Hepatocyte (in vitro differentiated cells): Measurements from ENCODE around the gene AUTS2.

Experiments
- EZH2 ChIP-seq: fragments of 200-600 bp; sonication (generic); IDR thresholded peaks from 2 replicates; pipeline ENCODE4 v1.6.1; 2016; ENCODE audit warnings: antibody characterized with exemption, mild to moderate bottlenecking, borderline replicate concordance
- EZH2phosphoT487 ChIP-seq: fragments of 200-600 bp; sonication (generic); IDR thresholded peaks from one replicate; pipeline ENCODE4 v1.6.1; 2018; ENCODE audit warnings: antibody characterized with exemption, mild to moderate bottlenecking, low read depth, moderate library complexity; ENCODE audit not compliant: unreplicated experiment, severe bottlenecking
- TF ChIP-seq, protein P1 (sequence below): fragments of 200-600 bp; sonication (generic); IDR thresholded peaks from 2 replicates; pipeline ENCODE4 v1.5.1; 2016; ENCODE audit warnings: antibody characterized with exemption, mild to moderate bottlenecking; ENCODE audit not compliant: poor library complexity

DNA sequence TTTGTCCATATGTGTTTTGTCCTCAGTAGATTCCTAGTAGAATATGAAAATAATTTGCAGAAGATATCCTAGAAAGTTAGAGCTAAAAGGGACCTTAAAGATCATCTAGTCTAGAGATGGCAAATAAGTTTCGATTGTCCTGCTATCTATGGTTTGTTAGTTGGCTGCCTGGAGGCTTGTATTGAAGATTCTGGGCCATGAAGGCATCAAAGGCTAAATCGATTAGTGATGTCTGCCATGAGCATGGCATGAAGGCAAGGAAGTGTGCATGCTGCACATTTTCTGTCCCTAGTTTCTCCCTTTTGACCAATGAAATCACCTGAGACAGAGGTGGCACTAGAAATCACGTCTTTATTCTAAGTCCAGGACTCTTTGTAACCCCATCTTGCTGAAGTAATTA lies 979.9 kb downstream of the AUTS2 start:
- TF ChIP-seq, protein P1, sequence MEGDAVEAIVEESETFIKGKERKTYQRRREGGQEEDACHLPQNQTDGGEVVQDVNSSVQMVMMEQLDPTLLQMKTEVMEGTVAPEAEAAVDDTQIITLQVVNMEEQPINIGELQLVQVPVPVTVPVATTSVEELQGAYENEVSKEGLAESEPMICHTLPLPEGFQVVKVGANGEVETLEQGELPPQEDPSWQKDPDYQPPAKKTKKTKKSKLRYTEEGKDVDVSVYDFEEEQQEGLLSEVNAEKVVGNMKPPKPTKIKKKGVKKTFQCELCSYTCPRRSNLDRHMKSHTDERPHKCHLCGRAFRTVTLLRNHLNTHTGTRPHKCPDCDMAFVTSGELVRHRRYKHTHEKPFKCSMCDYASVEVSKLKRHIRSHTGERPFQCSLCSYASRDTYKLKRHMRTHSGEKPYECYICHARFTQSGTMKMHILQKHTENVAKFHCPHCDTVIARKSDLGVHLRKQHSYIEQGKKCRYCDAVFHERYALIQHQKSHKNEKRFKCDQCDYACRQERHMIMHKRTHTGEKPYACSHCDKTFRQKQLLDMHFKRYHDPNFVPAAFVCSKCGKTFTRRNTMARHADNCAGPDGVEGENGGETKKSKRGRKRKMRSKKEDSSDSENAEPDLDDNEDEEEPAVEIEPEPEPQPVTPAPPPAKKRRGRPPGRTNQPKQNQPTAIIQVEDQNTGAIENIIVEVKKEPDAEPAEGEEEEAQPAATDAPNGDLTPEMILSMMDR: no peak
- no peak for TF ChIP-seq EZH2
- TF ChIP-seq EZH2phosphoT487: no peak
